ENCODE results near the gene KLF5.

DNA sequence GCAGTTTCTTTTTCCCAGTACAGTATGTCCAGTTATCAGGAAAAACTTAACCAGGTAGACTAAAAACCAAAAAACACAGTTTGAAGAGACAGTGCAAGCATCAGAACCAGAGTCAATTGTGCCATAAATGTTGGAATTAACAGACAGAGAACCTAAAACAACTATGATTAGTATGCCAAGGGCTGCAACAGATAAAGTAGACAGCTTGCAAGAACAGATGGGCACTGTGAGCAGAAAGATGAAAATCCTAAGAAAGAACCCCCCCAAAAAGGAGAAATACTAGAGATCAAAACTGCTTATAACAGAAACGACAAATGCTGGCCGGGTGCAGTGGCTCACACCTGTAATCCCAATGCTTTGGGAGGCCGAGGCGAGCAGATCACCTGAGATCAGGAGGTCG, 47.1 kb upstream of the KLF5 start:
- TF ChIP-seq CTCF (IDR thresholded peaks at IDR 0.05; ENCODE audit: insufficient read depth, low read depth, low read length) = no peak
- TF ChIP-seq EZH2 (IDR thresholded peaks at IDR 0.05; ENCODE audit: insufficient read depth, low read length) = no peak

All from astrocyte (in vitro differentiated cells and primary cell).